Measurements from ENCODE around the gene TMEM156. TPM values are rescaled to one million over a fixed set of nuclear protein-coding genes. Genes with fewer than 3 reads are reported as not detected.
A peak's percentile ranks its signal among the peaks of the same experiment; 100 is the strongest.

Gene TMEM156
- total RNA-seq, 6 donors from 2014 or later, result 0.30 to 1.8 (median 1.0) TPM; not detected in 1

GRCh38 chr4:38928974-38929373 lies 103.2 kb downstream of the TMEM156 start:
- DNase-seq (no peak), ATAC-seq (ENCODE audit: low FRiP score in 2 of 2) (no peak)
- TF ChIP-seq CTCF (IDR thresholded peaks at IDR 0.05) (no peak), POLR2AphosphoS5 (IDR thresholded peaks at IDR 0.05) (no peak), EP300 (IDR thresholded peaks at IDR 0.05) (no peak)
- H3K4me1 ChIP-seq, result no peaks in the 10 kb centered on the region
- peaks cover 19 to 96% (median 43%) of the 10 kb centered on the region in 4 donors for H3K36me3 ChIP-seq
- H3K27ac ChIP-seq, result no peak overlapping the region
- H3K4me3 ChIP-seq, result no peak overlapping the region
- no peaks in the 10 kb centered on the region for H3K9me3 ChIP-seq
- WGBS, 2 donors, result 85 to 87% methylated on average over 8 to 9 of the region's 9 CpGs
- no peaks in the 10 kb centered on the region for H3K27me3 ChIP-seq

GRCh38 chr4:38928568-38928967 lies 103.6 kb downstream of the TMEM156 start:
- no peak for TF ChIP-seq CTCF (IDR thresholded peaks at IDR 0.05)
- TF ChIP-seq POLR2A (IDR thresholded peaks at IDR 0.05), result no peak
- TF ChIP-seq EP300 (IDR thresholded peaks at IDR 0.05), result no peak
- no peak for TF ChIP-seq POLR2AphosphoS5 (IDR thresholded peaks at IDR 0.05)
- Histone ChIP-seq H3K4me3 (no peak overlapping the region), H3K4me1 (no peaks in the 10 kb centered on the region), H3K27me3 (no peaks in the 10 kb centered on the region), H3K36me3 (peaks cover 19 to 96% (median 43%) of the 10 kb centered on the region in 4 donors), H3K27ac (no peak overlapping the region), H3K9me3 (no peaks in the 10 kb centered on the region)
- ATAC-seq (ENCODE audit: low FRiP score in 2 of 2) (no peak), DNase-seq (no peak)
- 83 to 98% methylated on average over 2 to 3 of the region's 3 CpGs for whole genome bisulfite sequencing, 2 donors

DNA sequence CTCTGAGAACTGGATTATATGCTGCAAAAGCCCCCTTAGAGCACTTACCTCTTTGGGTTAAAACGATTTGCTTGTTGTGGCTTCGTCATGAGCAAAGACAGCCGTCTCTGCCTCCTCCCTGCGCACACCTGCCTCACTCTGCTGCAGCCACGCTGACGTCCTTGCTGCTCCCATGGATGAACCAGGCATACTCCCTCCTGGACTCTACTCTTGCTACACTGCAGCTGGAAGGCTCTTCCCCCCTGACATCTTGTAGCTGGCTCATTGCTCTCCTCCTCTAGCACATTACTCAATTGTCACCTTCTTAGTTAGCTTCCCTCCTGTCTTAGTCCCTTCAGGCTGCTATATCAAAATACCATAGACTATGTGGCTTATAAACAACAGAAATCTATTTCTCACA lies 105.3 kb downstream of the TMEM156 start:
- no peak overlapping the region for H3K27ac ChIP-seq
- peaks cover 6 to 96% (median 38%) of the 10 kb centered on the region in 4 donors for H3K36me3 ChIP-seq
- WGBS, 2 donors, result 85 to 93% methylated on average over 6 of the region's 6 CpGs
- H3K27me3 ChIP-seq, result no peaks in the 10 kb centered on the region
- no peak for TF ChIP-seq EP300 (IDR thresholded peaks at IDR 0.05)
- TF ChIP-seq POLR2A (IDR thresholded peaks at IDR 0.05), result no peak
- TF ChIP-seq CTCF (IDR thresholded peaks at IDR 0.05), result no peak
- TF ChIP-seq POLR2AphosphoS5 (IDR thresholded peaks at IDR 0.05), result no peak
- H3K4me1 ChIP-seq, result no peaks in the 10 kb centered on the region
- DNase-seq (peak in 1 of 2 donors; percentile 27), ATAC-seq (ENCODE audit: low FRiP score in 2 of 2) (no peak)
- no peak overlapping the region for H3K4me3 ChIP-seq
- H3K9me3 ChIP-seq, result no peaks in the 10 kb centered on the region

DNA sequence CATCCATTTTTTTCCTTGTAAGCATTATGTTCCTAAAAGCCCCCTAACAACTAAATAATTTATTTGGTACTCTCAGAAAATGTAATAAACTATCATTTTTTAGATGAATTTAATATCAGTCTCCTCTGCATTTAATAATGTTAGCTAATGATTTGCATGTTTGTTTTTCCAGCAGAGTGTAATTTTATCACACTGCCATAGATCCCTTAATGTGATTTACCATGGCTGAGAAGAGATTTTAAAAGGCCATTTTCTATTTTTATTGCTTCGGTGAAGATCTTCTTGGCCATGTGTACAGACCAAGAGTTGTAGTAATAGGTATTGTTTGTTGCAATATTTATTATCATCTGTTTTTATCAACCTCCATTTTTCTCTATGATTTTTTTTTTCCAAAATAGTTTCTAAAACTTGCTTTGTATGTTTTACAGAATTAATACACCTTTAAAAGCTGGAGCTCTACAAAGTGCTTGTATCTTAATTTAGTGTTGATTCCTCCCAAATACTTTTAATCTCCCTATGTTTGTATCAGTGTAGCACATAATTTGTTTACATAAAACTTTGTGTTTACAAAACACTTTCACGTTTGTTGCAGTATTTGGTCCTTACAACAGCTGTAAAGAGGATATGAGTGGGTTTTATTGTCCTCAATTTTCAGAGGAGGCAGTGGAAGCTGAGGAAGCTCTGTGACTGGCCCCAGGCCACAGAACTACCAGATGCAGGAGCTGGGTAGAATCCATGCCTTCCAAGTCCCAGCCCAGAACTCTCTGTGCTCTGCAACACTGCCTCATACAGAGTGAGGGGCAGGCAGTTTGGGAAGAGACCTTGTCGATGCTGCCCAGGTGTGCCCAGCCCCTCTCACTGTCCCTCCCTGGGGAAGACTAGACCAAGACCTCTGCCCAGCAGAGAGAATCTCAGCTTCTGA lies 106.5 kb downstream of the TMEM156 start:
- ATAC-seq (ENCODE audit: low FRiP score in 2 of 2), result no peak
- Histone ChIP-seq H3K27ac (no peak overlapping the region), H3K4me3 (no peak overlapping the region), H3K4me1 (no peaks in the 10 kb centered on the region), H3K36me3 (peaks cover 5 to 98% (median 40%) of the 10 kb centered on the region in 4 donors), H3K9me3 (no peaks in the 10 kb centered on the region), H3K27me3 (no peaks in the 10 kb centered on the region)
- no peak for DNase-seq
- WGBS, 2 donors, result 66 to 72% methylated on average over 3 of the region's 3 CpGs
- no peak for TF ChIP-seq POLR2AphosphoS5 (IDR thresholded peaks at IDR 0.05)
- no peak for TF ChIP-seq EP300 (IDR thresholded peaks at IDR 0.05)
- TF ChIP-seq CTCF (IDR thresholded peaks at IDR 0.05), result no peak
- no peak for TF ChIP-seq POLR2A (IDR thresholded peaks at IDR 0.05)

All from upper lobe of left lung (tissue), 6 donors.